DND-41 (cell line): ENCODE measurements around the gene ARRB2.

Source experiments
- CTCF ChIP-seq: IDR thresholded peaks from 2 replicates; pipeline ENCODE4 v1.5.1; 2012; ENCODE audit warnings: borderline replicate concordance, low read length, moderate library complexity, mild to moderate bottlenecking; ENCODE audit not compliant: poor library complexity, severe bottlenecking; ENCODE audit errors: extremely low read depth
- EZH2 ChIP-seq: IDR thresholded peaks from 3 replicates; pipeline ENCODE4 v1.6.1; 2012; ENCODE audit warnings: borderline replicate concordance, low read depth, mild to moderate bottlenecking, moderate library complexity, low read length, inconsistent platforms; ENCODE audit not compliant: severe bottlenecking

- no peak for TF ChIP-seq EZH2
- TF ChIP-seq CTCF = no peak
These were observed 5.6 kb downstream of the ARRB2 start for GRCh38 chr17:4716081-4716480.
